22Rv1 (cell line): ENCODE results near the gene SLC9B1.

Experiments used
- ZFX ChIP-seq: fragments of 450-650 bp; IDR thresholded peaks from 2 replicates; pipeline ENCODE4 v1.6.1; 2017; ENCODE audit warnings: antibody characterized with exemption, borderline replicate concordance
- TF ChIP-seq, protein P1 (sequence below): fragments of 450-650 bp; IDR thresholded peaks from 2 replicates; pipeline ENCODE4 v1.5.1; 2017; ENCODE audit warnings: mild to moderate bottlenecking

DNA sequence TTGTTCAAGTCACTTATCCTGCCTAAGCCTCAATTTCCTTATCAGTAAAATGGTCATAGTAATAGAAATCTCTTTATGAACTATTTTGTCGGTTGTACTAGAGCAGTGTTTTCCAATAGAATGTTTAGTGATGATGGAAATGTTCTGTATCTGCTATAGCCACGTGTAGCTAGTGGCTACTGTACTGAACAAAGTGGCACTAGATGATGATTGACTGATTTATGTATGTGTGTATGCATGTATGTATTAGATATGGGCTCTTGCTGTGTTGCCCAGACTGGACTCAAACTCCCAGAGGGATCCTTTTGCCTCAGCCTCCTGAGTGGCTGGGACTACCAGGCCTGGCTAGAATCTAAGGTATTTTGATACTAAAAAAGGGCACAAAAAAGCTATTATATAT lies 24.7 kb upstream of the SLC9B1 start:
- TF ChIP-seq, protein P1, sequence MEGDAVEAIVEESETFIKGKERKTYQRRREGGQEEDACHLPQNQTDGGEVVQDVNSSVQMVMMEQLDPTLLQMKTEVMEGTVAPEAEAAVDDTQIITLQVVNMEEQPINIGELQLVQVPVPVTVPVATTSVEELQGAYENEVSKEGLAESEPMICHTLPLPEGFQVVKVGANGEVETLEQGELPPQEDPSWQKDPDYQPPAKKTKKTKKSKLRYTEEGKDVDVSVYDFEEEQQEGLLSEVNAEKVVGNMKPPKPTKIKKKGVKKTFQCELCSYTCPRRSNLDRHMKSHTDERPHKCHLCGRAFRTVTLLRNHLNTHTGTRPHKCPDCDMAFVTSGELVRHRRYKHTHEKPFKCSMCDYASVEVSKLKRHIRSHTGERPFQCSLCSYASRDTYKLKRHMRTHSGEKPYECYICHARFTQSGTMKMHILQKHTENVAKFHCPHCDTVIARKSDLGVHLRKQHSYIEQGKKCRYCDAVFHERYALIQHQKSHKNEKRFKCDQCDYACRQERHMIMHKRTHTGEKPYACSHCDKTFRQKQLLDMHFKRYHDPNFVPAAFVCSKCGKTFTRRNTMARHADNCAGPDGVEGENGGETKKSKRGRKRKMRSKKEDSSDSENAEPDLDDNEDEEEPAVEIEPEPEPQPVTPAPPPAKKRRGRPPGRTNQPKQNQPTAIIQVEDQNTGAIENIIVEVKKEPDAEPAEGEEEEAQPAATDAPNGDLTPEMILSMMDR, result no peak
- TF ChIP-seq ZFX, result no peak
